ENCODE results near the gene FAM131A.

The FAM131A gene

GRCh38 chr3:184384856-184385422 lies 47.5 kb downstream of the FAM131A start:
- TF ChIP-seq, protein P1, sequence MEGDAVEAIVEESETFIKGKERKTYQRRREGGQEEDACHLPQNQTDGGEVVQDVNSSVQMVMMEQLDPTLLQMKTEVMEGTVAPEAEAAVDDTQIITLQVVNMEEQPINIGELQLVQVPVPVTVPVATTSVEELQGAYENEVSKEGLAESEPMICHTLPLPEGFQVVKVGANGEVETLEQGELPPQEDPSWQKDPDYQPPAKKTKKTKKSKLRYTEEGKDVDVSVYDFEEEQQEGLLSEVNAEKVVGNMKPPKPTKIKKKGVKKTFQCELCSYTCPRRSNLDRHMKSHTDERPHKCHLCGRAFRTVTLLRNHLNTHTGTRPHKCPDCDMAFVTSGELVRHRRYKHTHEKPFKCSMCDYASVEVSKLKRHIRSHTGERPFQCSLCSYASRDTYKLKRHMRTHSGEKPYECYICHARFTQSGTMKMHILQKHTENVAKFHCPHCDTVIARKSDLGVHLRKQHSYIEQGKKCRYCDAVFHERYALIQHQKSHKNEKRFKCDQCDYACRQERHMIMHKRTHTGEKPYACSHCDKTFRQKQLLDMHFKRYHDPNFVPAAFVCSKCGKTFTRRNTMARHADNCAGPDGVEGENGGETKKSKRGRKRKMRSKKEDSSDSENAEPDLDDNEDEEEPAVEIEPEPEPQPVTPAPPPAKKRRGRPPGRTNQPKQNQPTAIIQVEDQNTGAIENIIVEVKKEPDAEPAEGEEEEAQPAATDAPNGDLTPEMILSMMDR (IDR thresholded peaks at IDR 0.05; ENCODE audit: low read length, missing control alignments) = no peak
- no peak for DNase-seq (ENCODE audit: low read depth)
- H3K4me3 ChIP-seq (replicated peaks; ENCODE audit: low read depth, low read length) = no peak overlapping the region

GRCh38 chr3:184386047-184386806 lies 48.8 kb downstream of the FAM131A start:
- TF ChIP-seq, protein P1 (IDR thresholded peaks at IDR 0.05; ENCODE audit: low read length, missing control alignments) = no peak
- no peak overlapping the region for H3K4me3 ChIP-seq (replicated peaks; ENCODE audit: low read depth, low read length)
- no peak for DNase-seq (ENCODE audit: low read depth)

DNA sequence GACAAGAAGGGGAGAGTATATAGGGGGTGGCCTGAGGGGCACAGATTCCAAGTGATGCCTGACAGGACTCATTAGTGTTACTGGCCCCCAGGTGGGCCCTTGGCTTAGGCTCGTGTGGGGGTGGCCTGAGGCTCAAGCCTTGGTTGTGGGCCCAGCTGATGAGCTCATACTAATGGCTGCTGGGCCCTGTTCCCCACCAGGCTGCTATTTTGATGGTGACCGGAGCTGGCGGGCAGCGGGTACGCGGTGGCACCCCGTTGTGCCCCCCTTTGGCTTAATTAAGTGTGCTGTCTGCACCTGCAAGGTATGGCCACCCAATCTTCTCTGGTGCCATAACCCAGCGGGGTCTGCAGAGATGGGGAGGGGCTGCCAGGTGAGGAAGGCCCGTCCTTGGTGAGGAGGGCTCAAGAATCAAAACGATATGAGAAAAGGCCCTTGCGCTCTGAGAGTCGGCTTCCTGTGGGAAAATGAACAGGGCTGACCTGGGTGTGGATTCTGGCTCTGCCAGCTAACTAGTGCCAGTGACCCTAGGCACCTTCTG lies 49.8 kb downstream of the FAM131A start:
- no peak for DNase-seq (ENCODE audit: low read depth)
- TF ChIP-seq, protein P1 (IDR thresholded peaks at IDR 0.05; ENCODE audit: low read length, missing control alignments) = no peak
- H3K4me3 ChIP-seq (replicated peaks; ENCODE audit: low read depth, low read length) = no peak overlapping the region

- TF ChIP-seq, protein P1 (IDR thresholded peaks at IDR 0.05; ENCODE audit: low read length, missing control alignments) = no peak
- H3K4me3 ChIP-seq (replicated peaks; ENCODE audit: low read depth, low read length) = no peak overlapping the region
- no peak for DNase-seq (ENCODE audit: low read depth)
Observed at GRCh38 chr3:184388164-184388935, 51.0 kb downstream of the FAM131A start.

GRCh38 chr3:184388936-184389230 lies 51.5 kb downstream of the FAM131A start:
- TF ChIP-seq, protein P1 (IDR thresholded peaks at IDR 0.05; ENCODE audit: low read length, missing control alignments) = no peak
- no peak for DNase-seq (ENCODE audit: low read depth)
- H3K4me3 ChIP-seq (replicated peaks; ENCODE audit: low read depth, low read length) = no peak overlapping the region

DNA sequence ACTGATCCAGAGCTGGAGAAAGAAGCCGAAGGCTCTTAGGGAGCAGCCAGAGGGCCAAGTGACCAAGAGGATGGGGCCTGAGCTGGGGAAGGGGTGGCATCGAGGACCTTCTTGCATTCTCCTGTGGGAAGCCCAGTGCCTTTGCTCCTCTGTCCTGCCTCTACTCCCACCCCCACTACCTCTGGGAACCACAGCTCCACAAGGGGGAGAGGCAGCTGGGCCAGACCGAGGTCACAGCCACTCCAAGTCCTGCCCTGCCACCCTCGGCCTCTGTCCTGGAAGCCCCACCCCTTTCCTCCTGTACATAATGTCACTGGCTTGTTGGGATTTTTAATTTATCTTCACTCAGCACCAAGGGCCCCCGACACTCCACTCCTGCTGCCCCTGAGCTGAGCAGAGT lies 52.0 kb downstream of the FAM131A start:
- no peak overlapping the region for H3K4me3 ChIP-seq (replicated peaks; ENCODE audit: low read depth, low read length)
- DNase-seq (ENCODE audit: low read depth) = no peak
- TF ChIP-seq, protein P1 (IDR thresholded peaks at IDR 0.05; ENCODE audit: low read length, missing control alignments) = no peak

Measured in fibroblast of pulmonary artery (primary cell).